NCI-H526 (cell line): ENCODE data around the gene DYSF.

Experiments
- DNase-seq, 2 experiments: peaks; one replicate each; lab custom pipeline; 2025; lab: John Stamatoyannopoulos, UW

DYSF gene

GRCh38 chr2:71530641-71531332 lies 77.4 kb downstream of the DYSF start:
- peak; percentile 44 to 65 for DNase-seq

GRCh38 chr2:71531522-71532047 lies 78.2 kb downstream of the DYSF start:
- no peak for DNase-seq

GRCh38 chr2:71532327-71532726 lies 79.0 kb downstream of the DYSF start:
- no peak for DNase-seq

- DNase-seq, result no peak
Observed at GRCh38 chr2:71534201-71534600, 80.8 kb downstream of the DYSF start.

- no peak for DNase-seq
Observed at GRCh38 chr2:71534826-71535225, 81.5 kb downstream of the DYSF start.

- DNase-seq, result no peak
Observed at GRCh38 chr2:71535526-71535925, 82.2 kb downstream of the DYSF start.

- no peak for DNase-seq
Observed at GRCh38 chr2:71536226-71536671, 82.9 kb downstream of the DYSF start.

GRCh38 chr2:71538241-71538640 lies 84.9 kb downstream of the DYSF start:
- DNase-seq, result no peak

GRCh38 chr2:71538656-71539265 lies 85.4 kb downstream of the DYSF start:
- no peak for DNase-seq

GRCh38 chr2:71540818-71541217 lies 87.5 kb downstream of the DYSF start:
- no peak for DNase-seq

- no peak for DNase-seq
Observed at GRCh38 chr2:71544919-71545571, 91.7 kb downstream of the DYSF start.

GRCh38 chr2:71545572-71546274 lies 92.4 kb downstream of the DYSF start:
- DNase-seq, result peak; percentile 19 to 82

GRCh38 chr2:71546275-71546638 lies 92.9 kb downstream of the DYSF start:
- no peak for DNase-seq

- no peak for DNase-seq
Observed at GRCh38 chr2:71546777-71547281, 93.5 kb downstream of the DYSF start.

GRCh38 chr2:71547616-71548285 lies 94.4 kb downstream of the DYSF start:
- DNase-seq, result no peak

- DNase-seq, result peak in 1 of 2 experiments; percentile 70
Observed at GRCh38 chr2:71548646-71549425, 95.5 kb downstream of the DYSF start.

- DNase-seq, result no peak
Observed at GRCh38 chr2:71550801-71551630, 97.7 kb downstream of the DYSF start.

- DNase-seq, result no peak
Observed at GRCh38 chr2:71551631-71551915, 98.2 kb downstream of the DYSF start.

- DNase-seq, result no peak
Observed at GRCh38 chr2:71552356-71552755, 99.0 kb downstream of the DYSF start.

GRCh38 chr2:71552861-71553301 lies 99.5 kb downstream of the DYSF start:
- no peak for DNase-seq
